CD4-positive, alpha-beta T cell treated with Interferon gamma for 1 hour (primary cell): ENCODE data around the gene C2CD3.

Experiments
- DNase-seq: peaks from one replicate; pipeline ENCODE4 v3.0.0-alpha.2; 2020

C2CD3 gene

GRCh38 chr11:74170694-74171629 lies at the start of gene C2CD3, which contains the start of gene PPME1:
C2CD3 (minus strand) TSS chr11:74171002; CDS start chr11:74170792, 210 bp downstream.
PPME1 (plus strand) TSS chr11:74171289; CDS start chr11:74171422, 133 bp downstream.
- peak; percentile 99 for DNase-seq

- DNase-seq: no peak
These were observed 49.6 kb upstream of the C2CD3 start for GRCh38 chr11:74220376-74220775.

- no peak for DNase-seq
These were observed 41.7 kb upstream of the C2CD3 start for GRCh38 chr11:74212533-74212932.

- no peak for DNase-seq
These were observed 37.7 kb upstream of the C2CD3 start for GRCh38 chr11:74208507-74208906.

- DNase-seq: no peak
These were observed 35.9 kb upstream of the C2CD3 start for GRCh38 chr11:74206746-74207145.

GRCh38 chr11:74205181-74205580 lies 34.4 kb upstream of the C2CD3 start:
- no peak for DNase-seq

- no peak for DNase-seq
These were observed 33.9 kb upstream of the C2CD3 start for GRCh38 chr11:74204701-74205100.

- no peak for DNase-seq
These were observed 33.2 kb upstream of the C2CD3 start for GRCh38 chr11:74203966-74204365.

GRCh38 chr11:74196781-74197486 lies 26.1 kb upstream of the C2CD3 start:
- DNase-seq: no peak

- no peak for DNase-seq
These were observed 25.0 kb upstream of the C2CD3 start for GRCh38 chr11:74195828-74196227.

GRCh38 chr11:74185695-74186094 lies 14.9 kb upstream of the C2CD3 start:
- DNase-seq: no peak

GRCh38 chr11:74185285-74185684 lies 14.5 kb upstream of the C2CD3 start:
- no peak for DNase-seq

GRCh38 chr11:74182635-74183034 lies 11.8 kb upstream of the C2CD3 start:
- no peak for DNase-seq

GRCh38 chr11:74179234-74180052 lies 8.6 kb upstream of the C2CD3 start:
- DNase-seq: no peak

- DNase-seq: no peak
These were observed 5.1 kb upstream of the C2CD3 start for GRCh38 chr11:74175920-74176319.

GRCh38 chr11:74171997-74172396 lies 1.2 kb upstream of the C2CD3 start:
- DNase-seq: no peak

GRCh38 chr11:74171630-74171968 lies 797 bp upstream of the C2CD3 start:
- DNase-seq: no peak

GRCh38 chr11:74169738-74170458 lies 904 bp downstream of the C2CD3 start:
- DNase-seq: no peak

GRCh38 chr11:74168838-74169237 lies 2.0 kb downstream of the C2CD3 start:
- DNase-seq: no peak

- no peak for DNase-seq
These were observed 7.9 kb downstream of the C2CD3 start for GRCh38 chr11:74162681-74163467.

GRCh38 chr11:74159642-74160041 lies 11.2 kb downstream of the C2CD3 start:
- no peak for DNase-seq

- DNase-seq: no peak
These were observed 13.6 kb downstream of the C2CD3 start for GRCh38 chr11:74157169-74157568.
